Neural progenitor cell (in vitro differentiated cells): Measurements from ENCODE around the gene PSD2. TPM values are rescaled to one million over a fixed set of nuclear protein-coding genes. Genes with fewer than 3 reads are reported as not detected.

ENCODE experiments used
- DNase-seq: peaks from one replicate; pipeline ENCODE4 v3.0.0-alpha.2; 2016; ENCODE audit warnings: low spot score
- H2AFZ ChIP-seq: fragments of 200-600 bp; sonication (generic); replicated peaks from 2 replicates; pipeline ENCODE4 v1.6.1; 2016; ENCODE audit warnings: antibody characterized with exemption
- H3F3A ChIP-seq: fragments of 200-600 bp; sonication (generic); 2 replicates; pipeline ENCODE4 v1.6.1; 2016; ENCODE audit warnings: antibody characterized with exemption, low read depth
- H3K27ac ChIP-seq: fragments of 200-600 bp; sonication (generic); 2 replicates; pipeline ENCODE4 v1.5.1; 2016; ENCODE audit warnings: mild to moderate bottlenecking
- H3K27me3 ChIP-seq: fragments of 200-600 bp; sonication (generic); 2 replicates; pipeline ENCODE4 v1.6.1; 2016; ENCODE audit warnings: mild to moderate bottlenecking, moderate library complexity
- H3K36me3 ChIP-seq: fragments of 200-600 bp; sonication (generic); 2 replicates; pipeline ENCODE4 v1.5.1; 2016
- H3K4me1 ChIP-seq: fragments of 200-600 bp; sonication (generic); 2 replicates; pipeline ENCODE4 v1.6.1; 2016; ENCODE audit warnings: mixed run types
- H3K4me2 ChIP-seq: fragments of 200-600 bp; sonication (generic); 2 replicates; pipeline ENCODE4 v1.6.1; 2016
- H3K4me3 ChIP-seq: fragments of 200-600 bp; sonication (generic); 2 replicates; pipeline ENCODE4 v1.5.1; 2016
- H3K79me2 ChIP-seq: fragments of 200-600 bp; sonication (generic); 2 replicates; pipeline ENCODE4 v1.6.1; 2016; ENCODE audit warnings: low read depth
- H3K9ac ChIP-seq: fragments of 200-600 bp; sonication (generic); 2 replicates; pipeline ENCODE4 v1.6.1; 2016
- H3K9me3 ChIP-seq: fragments of 200-600 bp; sonication (generic); 2 replicates; pipeline ENCODE4 v1.5.1; 2016; ENCODE audit warnings: low read depth
- H4K20me1 ChIP-seq: fragments of 200-600 bp; sonication (generic); 2 replicates; pipeline ENCODE4 v1.6.1; 2016; ENCODE audit warnings: low read depth
- H3K27ac Mint-ChIP-seq: 3 replicates; pipeline ENCODE4 v1.8.0; 2021; ENCODE audit warnings: mixed read lengths
- H3K27me3 Mint-ChIP-seq: 2 replicates; pipeline ENCODE4 v1.8.0; 2022; ENCODE audit warnings: low read depth, mild to moderate bottlenecking, inconsistent platforms, moderate library complexity, mixed read lengths; ENCODE audit not compliant: insufficient read depth
- H3K36me3 Mint-ChIP-seq: 3 replicates; pipeline ENCODE4 v1.8.0; 2021; ENCODE audit warnings: mixed read lengths
- H3K4me1 Mint-ChIP-seq: 3 replicates; pipeline ENCODE4 v1.8.0; 2021; ENCODE audit warnings: mixed read lengths
- H3K4me3 Mint-ChIP-seq: 3 replicates; pipeline ENCODE4 v1.8.0; 2021; ENCODE audit warnings: mild to moderate bottlenecking, moderate library complexity, mixed read lengths
- H3K9me3 Mint-ChIP-seq: 3 replicates; pipeline ENCODE4 v1.8.0; 2020; ENCODE audit warnings: mixed read lengths
- CTCF ChIP-seq: fragments of 200-600 bp; sonication (generic); IDR thresholded peaks from 2 replicates; pipeline ENCODE4 v1.5.1; 2017; ENCODE audit warnings: antibody characterized with exemption, mild to moderate bottlenecking
- EZH2 ChIP-seq: fragments of 200-600 bp; sonication (generic); IDR thresholded peaks from 2 replicates; pipeline ENCODE4 v1.6.1; 2017; ENCODE audit warnings: antibody characterized with exemption, mild to moderate bottlenecking, moderate library complexity
- EZH2phosphoT487 ChIP-seq: fragments of 200-600 bp; sonication (generic); IDR thresholded peaks from 2 replicates; pipeline ENCODE4 v1.6.1; 2017; ENCODE audit warnings: antibody characterized with exemption
- total RNA-seq: library from RNA; depleted of rRNA; stranded (reverse); fragments of >200 nt; gene quantifications from 2 replicates; pipeline ENCODE4 v1.2.3, GENCODE V29; 2015; ENCODE audit warnings: low replicate concordance

PSD2 gene
- total RNA-seq, 1 donor from 2014 or later, result 0.09 TPM

GRCh38 chr5:139854953-139855352 is 59.3 kb downstream of the PSD2 start:
- no peaks in the 10 kb centered on the region for H3K4me1 ChIP-seq
- TF ChIP-seq EZH2 (no peak), EZH2phosphoT487 (no peak), CTCF (no peak)
- H3K27ac ChIP-seq, result no peak overlapping the region
- H3K4me1 Mint-ChIP-seq, result no peaks in the 10 kb centered on the region
- H3K9me3 Mint-ChIP-seq, result no peaks in the 10 kb centered on the region
- peaks cover 9% of the 10 kb centered on the region for H3K27me3 Mint-ChIP-seq
- H3K36me3 ChIP-seq, result no peaks in the 10 kb centered on the region
- H3K4me3 ChIP-seq, result no peak overlapping the region
- H3K9ac ChIP-seq, result no peak overlapping the region
- peaks cover 29% of the 10 kb centered on the region for H3K27me3 ChIP-seq
- H3K79me2 ChIP-seq, result no peaks in the 10 kb centered on the region
- H4K20me1 ChIP-seq, result no peaks in the 10 kb centered on the region
- no peaks in the 10 kb centered on the region for H3K36me3 Mint-ChIP-seq
- H3K9me3 ChIP-seq, result no peaks in the 10 kb centered on the region
- H3F3A ChIP-seq, result no peaks in the 10 kb centered on the region
- no peak overlapping the region for H2AFZ ChIP-seq
- DNase-seq, result no peak
- H3K4me2 ChIP-seq, result no peak overlapping the region
- H3K27ac Mint-ChIP-seq, result peak overlapping the region; percentile 15
- H3K4me3 Mint-ChIP-seq, result no peak overlapping the region

GRCh38 chr5:139855451-139855850 is 59.8 kb downstream of the PSD2 start:
- no peaks in the 10 kb centered on the region for H3K4me1 Mint-ChIP-seq
- H3K36me3 Mint-ChIP-seq, result no peaks in the 10 kb centered on the region
- Histone ChIP-seq H3K4me3 (no peak overlapping the region), H3K4me1 (no peaks in the 10 kb centered on the region), H3K27ac (no peak overlapping the region), H4K20me1 (no peaks in the 10 kb centered on the region), H3K9me3 (no peaks in the 10 kb centered on the region), H3K4me2 (no peak overlapping the region), H2AFZ (no peak overlapping the region), H3K27me3 (peaks cover 24% of the 10 kb centered on the region), H3K79me2 (no peaks in the 10 kb centered on the region), H3F3A (no peaks in the 10 kb centered on the region), H3K36me3 (no peaks in the 10 kb centered on the region), H3K9ac (no peak overlapping the region)
- H3K4me3 Mint-ChIP-seq, result no peak overlapping the region
- H3K27me3 Mint-ChIP-seq, result peaks cover 7% of the 10 kb centered on the region
- no peak for TF ChIP-seq EZH2
- TF ChIP-seq CTCF, result no peak
- TF ChIP-seq EZH2phosphoT487, result no peak
- no peaks in the 10 kb centered on the region for H3K9me3 Mint-ChIP-seq
- no peak for DNase-seq
- H3K27ac Mint-ChIP-seq, result no peak overlapping the region

- Mint-ChIP-seq H3K27me3 (peaks cover 8% of the 10 kb centered on the region), H3K4me1 (no peaks in the 10 kb centered on the region), H3K9me3 (no peaks in the 10 kb centered on the region), H3K36me3 (no peaks in the 10 kb centered on the region), H3K4me3 (no peak overlapping the region), H3K27ac (no peak overlapping the region)
- H3K4me3 ChIP-seq, result no peak overlapping the region
- H3K9me3 ChIP-seq, result no peaks in the 10 kb centered on the region
- no peak for DNase-seq
- no peak overlapping the region for H3K27ac ChIP-seq
- H3K4me1 ChIP-seq, result no peaks in the 10 kb centered on the region
- H4K20me1 ChIP-seq, result no peaks in the 10 kb centered on the region
- H3K4me2 ChIP-seq, result no peak overlapping the region
- no peak overlapping the region for H3K9ac ChIP-seq
- no peaks in the 10 kb centered on the region for H3K79me2 ChIP-seq
- TF ChIP-seq EZH2phosphoT487 (no peak), CTCF (no peak), EZH2 (no peak)
- peaks cover 18% of the 10 kb centered on the region for H3K27me3 ChIP-seq
- no peaks in the 10 kb centered on the region for H3F3A ChIP-seq
- H3K36me3 ChIP-seq, result no peaks in the 10 kb centered on the region
- no peak overlapping the region for H2AFZ ChIP-seq
Measured at GRCh38 chr5:139855946-139856540, 60.4 kb downstream of the PSD2 start.
